HG02973 (cell line): ENCODE measurements around the gene STK36.

Source experiments
- ATAC-seq: cut with Tn5 transposase; IDR thresholded peaks from one replicate; pipeline ENCODE4 v1.9.1; 2021; ENCODE audit warnings: moderate library complexity; ENCODE audit not compliant: unreplicated experiment

Gene STK36

GRCh38 chr2:218671654-218672566 lies at the start of gene STK36, which contains the start of gene RNF25:
TSS of gene STK36 (plus strand) at chr2:218672086. CDS start at chr2:218672830, 744 bp downstream.
TSS of gene RNF25 (minus strand) at chr2:218672002. CDS start at chr2:218671970, 32 bp downstream.
- peak; percentile 94 for ATAC-seq

GRCh38 chr2:218622606-218623365 lies 49.1 kb upstream of the STK36 start:
- ATAC-seq = no peak

- ATAC-seq = no peak
Measured at GRCh38 chr2:218623366-218623705, 48.5 kb upstream of the STK36 start.

- ATAC-seq = no peak
Measured at GRCh38 chr2:218626369-218626768, 45.5 kb upstream of the STK36 start.

- ATAC-seq = no peak
Measured at GRCh38 chr2:218627939-218628338, 43.9 kb upstream of the STK36 start.

GRCh38 chr2:218631837-218632236 lies 40.0 kb upstream of the STK36 start:
- no peak for ATAC-seq

GRCh38 chr2:218635719-218636118 lies 36.2 kb upstream of the STK36 start:
- no peak for ATAC-seq

GRCh38 chr2:218638372-218638771 lies 33.5 kb upstream of the STK36 start:
- ATAC-seq = no peak

GRCh38 chr2:218642121-218642656 lies 29.7 kb upstream of the STK36 start:
- ATAC-seq = no peak

GRCh38 chr2:218642786-218643185 lies 29.1 kb upstream of the STK36 start:
- ATAC-seq = no peak

- no peak for ATAC-seq
Measured at GRCh38 chr2:218643751-218644310, 28.1 kb upstream of the STK36 start.

- ATAC-seq = no peak
Measured at GRCh38 chr2:218644721-218645120, 27.2 kb upstream of the STK36 start.

- ATAC-seq = no peak
Measured at GRCh38 chr2:218645126-218645525, 26.8 kb upstream of the STK36 start.

GRCh38 chr2:218648088-218648786 lies 23.6 kb upstream of the STK36 start:
- ATAC-seq = no peak

- ATAC-seq = no peak
Measured at GRCh38 chr2:218648787-218649100, 23.1 kb upstream of the STK36 start.

GRCh38 chr2:218655751-218656150 lies 16.1 kb upstream of the STK36 start:
- ATAC-seq = no peak

- peak; percentile 35 for ATAC-seq
Measured at GRCh38 chr2:218658671-218659257, 13.1 kb upstream of the STK36 start.

GRCh38 chr2:218659258-218659987 lies 12.5 kb upstream of the STK36 start, which contains the start of the genes BCS1L and ZNF142:
TSS of gene BCS1L (plus strand) at chr2:218659683. CDS start at chr2:218660988, 1,305 bp downstream.
TSS of gene ZNF142 (minus strand) at chr2:218659623. CDS start at chr2:218656429, 3,194 bp downstream.
- peak; percentile 92 for ATAC-seq

- no peak for ATAC-seq
Measured at GRCh38 chr2:218659988-218660358, 11.9 kb upstream of the STK36 start.

- no peak for ATAC-seq
Measured at GRCh38 chr2:218662377-218662776, 9.5 kb upstream of the STK36 start.
